Caco-2 (cell line): ENCODE results near the gene CDCA7. TPM values are rescaled to one million over a fixed set of nuclear protein-coding genes. Genes with fewer than 3 reads are reported as not detected.

Experiments used
- BruUV-seq: library from RNA; stranded (reverse); fragments of 400-500 nt; replicated peaks from 2 replicates; lab custom pipeline; 2021; lab: Mats Ljungman, UMichigan
- CTCF ChIA-PET: fragments of 300-600 bp; sonication (Branson Sonifier 250); formaldehyde crosslinking; loops from one replicate; lab custom pipeline; 2022; ENCODE audit warnings: antibody characterized with exemption; lab: Charles Lee
- POLR2A ChIA-PET: fragments of 300-600 bp; sonication (Branson Sonifier 250); formaldehyde crosslinking; loops from one replicate; lab custom pipeline; 2022; ENCODE audit warnings: antibody characterized with exemption; lab: Charles Lee
- DNase-seq, 2 experiments: peaks; one replicate each; pipeline versions ENCODE4 v3.0.0 to v3.0.0-alpha.2; 2020 to 2022
- H3K27me3 ChIP-seq: replicated peaks from 2 replicates; pipeline ENCODE4 v1.6.0; 2011; ENCODE audit warnings: low read length; ENCODE audit not compliant: control insufficient read depth, insufficient read depth
- H3K36me3 ChIP-seq: 2 replicates; pipeline ENCODE4 v1.5.1; 2011; ENCODE audit warnings: low read length; ENCODE audit not compliant: control insufficient read depth, insufficient read depth
- H3K4me1 ChIP-seq: fragments of 250-450 bp; sonication (Bioruptor Pico); 2 replicates; pipeline ENCODE4 v1.5.1; 2020; ENCODE audit warnings: mild to moderate bottlenecking
- H3K4me3 ChIP-seq: 2 replicates; pipeline ENCODE4 v1.5.1; 2011; ENCODE audit warnings: low read depth, mild to moderate bottlenecking, control low read depth, low read length
- H3K9me3 ChIP-seq: fragments of 250-450 bp; sonication (Bioruptor Pico); 2 replicates; pipeline ENCODE4 v1.5.1; 2020; ENCODE audit warnings: mild to moderate bottlenecking, moderate library complexity
- H3K27ac Mint-ChIP-seq: one replicate; pipeline ENCODE4 v1.8.0; 2022; ENCODE audit warnings: mixed read lengths; ENCODE audit not compliant: unreplicated experiment
- H3K27me3 Mint-ChIP-seq: one replicate; pipeline ENCODE4 v1.8.0; 2022; ENCODE audit warnings: mixed read lengths; ENCODE audit not compliant: insufficient read depth, unreplicated experiment
- H3K36me3 Mint-ChIP-seq: one replicate; pipeline ENCODE4 v1.8.0; 2022; ENCODE audit warnings: mild to moderate bottlenecking, mixed read lengths; ENCODE audit not compliant: insufficient read depth, unreplicated experiment
- H3K4me1 Mint-ChIP-seq: one replicate; pipeline ENCODE4 v1.8.0; 2022; ENCODE audit warnings: low read depth, mixed read lengths; ENCODE audit not compliant: unreplicated experiment
- H3K4me3 Mint-ChIP-seq: one replicate; pipeline ENCODE4 v1.8.0; 2022; ENCODE audit warnings: mild to moderate bottlenecking, moderate library complexity, mixed read lengths; ENCODE audit not compliant: unreplicated experiment
- H3K9me3 Mint-ChIP-seq: one replicate; pipeline ENCODE4 v1.8.0; 2022; ENCODE audit warnings: mixed read lengths; ENCODE audit not compliant: unreplicated experiment
- CTCF ChIP-seq, 2 experiments: fragments of 200-600 bp in 1 of 2; IDR thresholded peaks; 1 replicate in 1 of 2; 2 replicates in 1 of 2; pipeline versions ENCODE4 v1.5.1 to v1.8.0; 2011 to 2022; ENCODE audit warnings: antibody characterized with exemption in 1 of 2, control low read depth in 1 of 2, inconsistent platforms in 1 of 2, low read depth in 1 of 2, low read length in 1 of 2, mild to moderate bottlenecking in 1 of 2, moderate library complexity in 1 of 2; ENCODE audit not compliant: insufficient read depth in 1 of 2, severe bottlenecking in 1 of 2, unreplicated experiment in 1 of 2
- intact Hi-C: fragments of 100-400 bp; cut with micrococcal nuclease; formaldehyde crosslinking; loops from one replicate; pipeline ENCODE4 v1.10.0; 2022; ENCODE audit not compliant: unreplicated experiment
- total RNA-seq: library from RNA; stranded (reverse); gene quantifications from 2 replicates; pipeline ENCODE4 v1.2.3, GENCODE V29; 2022

The CDCA7 gene
- total RNA-seq, 1 experiment from 2014 or later = 58.1 TPM

GRCh38 chr2:173370198-173370597, 15.5 kb downstream of the CDCA7 start:
- POLR2A ChIA-PET = no interaction called here
- Histone ChIP-seq H3K36me3 (no peaks in the 10 kb centered on the region), H3K27me3 (no peaks in the 10 kb centered on the region), H3K4me1 (no peaks in the 10 kb centered on the region), H3K9me3 (no peaks in the 10 kb centered on the region), H3K4me3 (no peak overlapping the region)
- no TSS peak for BruUV-seq
- intact Hi-C loops = no loop called here
- peaks cover 44% of the 10 kb centered on the region for H3K36me3 Mint-ChIP-seq
- no peak for DNase-seq
- no peaks in the 10 kb centered on the region for H3K27me3 Mint-ChIP-seq
- H3K4me1 Mint-ChIP-seq = peaks cover 10% of the 10 kb centered on the region
- H3K27ac Mint-ChIP-seq = no peak overlapping the region
- no peaks in the 10 kb centered on the region for H3K9me3 Mint-ChIP-seq
- CTCF ChIA-PET = no interaction called here
- H3K4me3 Mint-ChIP-seq = no peak overlapping the region
- no peak for TF ChIP-seq CTCF (IDR thresholded peaks at IDR 0.05; ENCODE audit: insufficient read depth in 1 of 2, low read depth in 1 of 2, low read length in 1 of 2, severe bottlenecking in 1 of 2, unreplicated experiment in 1 of 2)

- DNase-seq = no peak
- H3K9me3 ChIP-seq = no peaks in the 10 kb centered on the region
- Mint-ChIP-seq H3K4me1 (peaks cover 10% of the 10 kb centered on the region), H3K27me3 (no peaks in the 10 kb centered on the region), H3K4me3 (no peak overlapping the region), H3K9me3 (no peaks in the 10 kb centered on the region), H3K36me3 (peaks cover 38% of the 10 kb centered on the region), H3K27ac (no peak overlapping the region)
- no peaks in the 10 kb centered on the region for H3K36me3 ChIP-seq
- BruUV-seq = no TSS peak
- no peaks in the 10 kb centered on the region for H3K27me3 ChIP-seq
- H3K4me3 ChIP-seq = no peak overlapping the region
- no peaks in the 10 kb centered on the region for H3K4me1 ChIP-seq
- intact Hi-C loops = no loop called here
- ChIA-PET POLR2A (no interaction called here), CTCF (no interaction called here)
- no peak for TF ChIP-seq CTCF (IDR thresholded peaks at IDR 0.05; ENCODE audit: insufficient read depth in 1 of 2, low read depth in 1 of 2, low read length in 1 of 2, severe bottlenecking in 1 of 2, unreplicated experiment in 1 of 2)
These were observed 16.4 kb downstream of the CDCA7 start for GRCh38 chr2:173371023-173371422.

- TF ChIP-seq CTCF (IDR thresholded peaks at IDR 0.05; ENCODE audit: insufficient read depth in 1 of 2, low read depth in 1 of 2, low read length in 1 of 2, severe bottlenecking in 1 of 2, unreplicated experiment in 1 of 2) = no peak
- no peak overlapping the region for H3K27ac Mint-ChIP-seq
- H3K36me3 ChIP-seq = no peaks in the 10 kb centered on the region
- DNase-seq = no peak
- POLR2A ChIA-PET = no interaction called here
- no peak overlapping the region for H3K4me3 ChIP-seq
- no peaks in the 10 kb centered on the region for H3K27me3 Mint-ChIP-seq
- BruUV-seq = no TSS peak
- intact Hi-C loops = no loop called here
- no peaks in the 10 kb centered on the region for H3K4me1 ChIP-seq
- no peaks in the 10 kb centered on the region for H3K9me3 Mint-ChIP-seq
- peaks cover 18% of the 10 kb centered on the region for H3K36me3 Mint-ChIP-seq
- H3K9me3 ChIP-seq = no peaks in the 10 kb centered on the region
- H3K4me1 Mint-ChIP-seq = peaks cover 10% of the 10 kb centered on the region
- H3K27me3 ChIP-seq = no peaks in the 10 kb centered on the region
- no peak overlapping the region for H3K4me3 Mint-ChIP-seq
- CTCF ChIA-PET = interaction anchor here (0.6 kb wide), 1 partner anchor 404 kb away, joined by 3 read pairs; no protein-coding TSS in a partner anchor
These were observed 18.6 kb downstream of the CDCA7 start for GRCh38 chr2:173373290-173373689.
